Measurements from ENCODE around the gene E4F1. TPM values are rescaled to one million over a fixed set of nuclear protein-coding genes. Genes with fewer than 3 reads are reported as not detected.

Gene E4F1
- total and polyA plus RNA-seq, 2 donors (not counting 3 experiments of a cell fraction or from before 2014, with no cell fraction given): 28.6 to 32.7 TPM

GRCh38 chr16:2234813-2235170 lies 11.4 kb downstream of the E4F1 start:
- Histone ChIP-seq H3K79me2 (ENCODE audit: control insufficient read depth, insufficient read depth, low read length) (no peaks in the 10 kb centered on the region), H3K9me1 (replicated peaks; ENCODE audit: control insufficient read depth, extremely low read depth, insufficient read depth, low read length) (no peaks in the 10 kb centered on the region), H3K36me3 (ENCODE audit: control insufficient read depth in 2 of 2, extremely low read depth in 1 of 2, insufficient read depth in 2 of 2, low read length in 2 of 2) (peaks cover 9 to 42% of the 10 kb centered on the region in 2 experiments), H3K4me2 (ENCODE audit: insufficient read depth, low read length) (no peak overlapping the region), H3K27ac (ENCODE audit: insufficient read depth, low read depth, low read length) (no peak overlapping the region), H3K9ac (replicated peaks; ENCODE audit: extremely low read depth, insufficient read depth, low read length) (no peak overlapping the region), H2AFZ (ENCODE audit: low read depth, low read length) (no peak overlapping the region), H3K9me3 (replicated peaks; ENCODE audit: control insufficient read depth, insufficient read depth, low read length) (no peaks in the 10 kb centered on the region), H3K4me1 (ENCODE audit: control insufficient read depth, extremely low read depth, insufficient read depth, low read length) (peaks cover 10% of the 10 kb centered on the region), H3K27me3 (ENCODE audit: control insufficient read depth in 2 of 2, insufficient read depth in 2 of 2, low read length in 2 of 2) (peaks cover 5 to 18% of the 10 kb centered on the region in 2 experiments), H3K4me3 (replicated peaks in 1 of 3; ENCODE audit: insufficient read depth in 1 of 3, low read depth in 1 of 3, low read length in 3 of 3) (no peak overlapping the region), H4K20me1 (replicated peaks; ENCODE audit: control insufficient read depth, extremely low read depth, insufficient read depth, low read length) (no peaks in the 10 kb centered on the region)
- intact Hi-C loops (cut with micrococcal nuclease) (no loop called here), dilution Hi-C loops (cut with MboI; ENCODE audit: extremely low pct_ligation_motif_present, low sequenced_read_pairs) (no loop called here)
- no peak for TF ChIP-seq MYC (IDR thresholded peaks at IDR 0.05; ENCODE audit: low read depth, low read length)
- DNase-seq (ENCODE audit: low read depth, low spot score) (no peak), FAIRE-seq (no peak)
- CTCF ChIA-PET: no interaction called here
- BruUV-seq (replicated peaks): no TSS peak
- POLR2A ChIA-PET: no interaction called here

- CTCF ChIA-PET: no interaction called here
- DNase-seq (ENCODE audit: low read depth, low spot score) (no peak), FAIRE-seq (no peak)
- no TSS peak for BruUV-seq (replicated peaks)
- peaks cover 5 to 18% of the 10 kb centered on the region in 2 experiments for H3K27me3 ChIP-seq (ENCODE audit: control insufficient read depth in 2 of 2, insufficient read depth in 2 of 2, low read length in 2 of 2)
- H3K79me2 ChIP-seq (ENCODE audit: control insufficient read depth, insufficient read depth, low read length): no peaks in the 10 kb centered on the region
- TF ChIP-seq CTCF (IDR thresholded peaks at IDR 0.05; ENCODE audit: extremely low read depth in 1 of 2, insufficient read depth in 1 of 2, low read depth in 1 of 2, low read length in 2 of 2) (no peak), JUN (IDR thresholded peaks at IDR 0.05; ENCODE audit: borderline replicate concordance, insufficient read depth, insufficient read length, low read depth) (no peak), FOS (IDR thresholded peaks at IDR 0.05; ENCODE audit: borderline replicate concordance, insufficient read depth, low read length) (no peak), MYC (IDR thresholded peaks at IDR 0.05; ENCODE audit: low read depth, low read length) (no peak)
- no peak overlapping the region for H2AFZ ChIP-seq (ENCODE audit: low read depth, low read length)
- no peak overlapping the region for H3K4me2 ChIP-seq (ENCODE audit: insufficient read depth, low read length)
- H3K4me1 ChIP-seq (ENCODE audit: control insufficient read depth, extremely low read depth, insufficient read depth, low read length): peaks cover 10% of the 10 kb centered on the region
- H3K36me3 ChIP-seq (ENCODE audit: control insufficient read depth in 2 of 2, extremely low read depth in 1 of 2, insufficient read depth in 2 of 2, low read length in 2 of 2): peaks cover 9 to 39% of the 10 kb centered on the region in 2 experiments
- H3K9me3 ChIP-seq (replicated peaks; ENCODE audit: control insufficient read depth, insufficient read depth, low read length): no peaks in the 10 kb centered on the region
- H4K20me1 ChIP-seq (replicated peaks; ENCODE audit: control insufficient read depth, extremely low read depth, insufficient read depth, low read length): no peaks in the 10 kb centered on the region
- POLR2A ChIA-PET: no interaction called here
- no peak overlapping the region for H3K4me3 ChIP-seq (replicated peaks in 1 of 3; ENCODE audit: insufficient read depth in 1 of 3, low read depth in 1 of 3, low read length in 3 of 3)
- no peak overlapping the region for H3K27ac ChIP-seq (ENCODE audit: insufficient read depth, low read depth, low read length)
- dilution Hi-C loops (cut with MboI; ENCODE audit: extremely low pct_ligation_motif_present, low sequenced_read_pairs) (no loop called here), intact Hi-C loops (cut with micrococcal nuclease) (no loop called here)
- no peak overlapping the region for H3K9ac ChIP-seq (replicated peaks; ENCODE audit: extremely low read depth, insufficient read depth, low read length)
- H3K9me1 ChIP-seq (replicated peaks; ENCODE audit: control insufficient read depth, extremely low read depth, insufficient read depth, low read length): no peaks in the 10 kb centered on the region
These were observed 11.9 kb downstream of the E4F1 start for GRCh38 chr16:2235234-2235651.

Data from endothelial cell of umbilical vein (primary cell).